ENCODE results near the gene SLC25A21. TPM values are rescaled to one million over a fixed set of nuclear protein-coding genes. Genes with fewer than 3 reads are reported as not detected.

SLC25A21 gene
- total and polyA plus RNA-seq, 2 experiments from 2014 or later = 10.6 to 12.1 TPM

- no peak for TF ChIP-seq REST (IDR thresholded peaks at IDR 0.05; ENCODE audit: unreplicated experiment)
- TF ChIP-seq NANOG (IDR thresholded peaks at IDR 0.05; ENCODE audit: borderline replicate concordance) = no peak
- TF ChIP-seq ZNF114 (CRISPR knock-in tag; IDR thresholded peaks at IDR 0.05) = no peak
- no peak for TF ChIP-seq EZH2phosphoT487 (IDR thresholded peaks at IDR 0.05; ENCODE audit: unreplicated experiment)
These were observed 448.9 kb downstream of the SLC25A21 start (continued) for GRCh38 chr14:36723530-36723929.

- Histone ChIP-seq H3K36me3 (ENCODE audit: insufficient read depth) (no peaks in the 10 kb centered on the region), H3K27ac (ENCODE audit: low read depth) (no peak overlapping the region), H3K4me1 (ENCODE audit: insufficient read depth) (peaks cover 13% of the 10 kb centered on the region), H3K4me2 (no peak overlapping the region), H3K27me3 (ENCODE audit: insufficient read depth) (no peaks in the 10 kb centered on the region), H3K79me2 (replicated peaks; ENCODE audit: insufficient read depth) (no peaks in the 10 kb centered on the region), H4K20me1 (replicated peaks; ENCODE audit: insufficient read depth) (no peaks in the 10 kb centered on the region), H3K4me3 (no peak overlapping the region), H3F3A (replicated peaks; ENCODE audit: low read depth) (no peaks in the 10 kb centered on the region), H3K9me2 (ENCODE audit: insufficient read depth) (no peaks in the 10 kb centered on the region; the same call in 1 of the 2 replicates), H2AFZ (no peak overlapping the region)
- no peaks in the 10 kb centered on the region for H3K9me3 Mint-ChIP-seq
- ATAC-seq = no peak
- H3K27me3 Mint-ChIP-seq (ENCODE audit: insufficient read depth, low read depth, poor library complexity) = peaks cover 6% of the 10 kb centered on the region
- no peak overlapping the region for H3K4me3 Mint-ChIP-seq
- peaks cover 25% of the 10 kb centered on the region for H3K4me1 Mint-ChIP-seq
- DNase-seq (ENCODE audit: low spot score) = no peak
- no peak overlapping the region for H3K27ac Mint-ChIP-seq
- no peaks in the 10 kb centered on the region for H3K36me3 Mint-ChIP-seq (ENCODE audit: low read depth)
- TF ChIP-seq STAT1 (IDR thresholded peaks at IDR 0.05; ENCODE audit: unreplicated experiment) = no peak
- TF ChIP-seq EZH2 (IDR thresholded peaks at IDR 0.05; ENCODE audit: low read depth, unreplicated experiment) = no peak
- no peak for TF ChIP-seq JUNB (IDR thresholded peaks at IDR 0.05; ENCODE audit: unreplicated experiment)
- TF ChIP-seq ZNF462 (CRISPR knock-in tag; IDR thresholded peaks at IDR 0.05) = no peak
- TF ChIP-seq ZNF331 (CRISPR knock-in tag; IDR thresholded peaks at IDR 0.05; ENCODE audit: low read depth) = no peak
- TF ChIP-seq ZNF114 (CRISPR knock-in tag; IDR thresholded peaks at IDR 0.05) = no peak
- no peak for TF ChIP-seq CTCF (conservative IDR thresholded peaks at IDR 0.05; ENCODE audit: low read depth in 2 of 2)
- no peak for TF ChIP-seq ETS1 (IDR thresholded peaks at IDR 0.05)
These were observed 450.5 kb downstream of the SLC25A21 start for GRCh38 chr14:36721877-36722276.

Data from GM23338 (cell line).